SK-N-SH (cell line): ENCODE measurements around the gene KCNK15. TPM values are rescaled to one million over a fixed set of nuclear protein-coding genes. Genes with fewer than 3 reads are reported as not detected.

Source experiments
- CTCF ChIA-PET: fragments of 300-600, 350-600 bp; formaldehyde crosslinking; extraction: SDS; loops from one replicate; lab custom pipeline; 2021; lab: Yijun Ruan, JAX
- POLR2A ChIA-PET: fragments of 350-600 bp; sonication (Branson Sonifier 250); formaldehyde crosslinking; extraction: SDS; loops from one replicate; lab custom pipeline; 2020; ENCODE audit warnings: antibody characterized with exemption, inconsistent platforms; lab: Yijun Ruan, JAX
- DNase-seq: peaks from one replicate; pipeline ENCODE4 v3.0.0; 2012
- H2AFZ ChIP-seq: fragments of 200-600 bp; sonication (generic); 2 replicates; pipeline ENCODE4 v1.8.1; 2016; ENCODE audit warnings: antibody characterized with exemption, mild to moderate bottlenecking, low read depth
- H3F3A ChIP-seq: fragments of 200-600 bp; sonication (generic); replicated peaks from 2 replicates; pipeline ENCODE3; 2016; ENCODE audit warnings: antibody characterized with exemption, mild to moderate bottlenecking; ENCODE audit not compliant: insufficient read depth
- H3K27ac ChIP-seq, 2 experiments: fragments of 200-500 bp in 1 of 2; fragments of 200-600 bp in 1 of 2; sonication (Bioruptor generic) in 1 of 2; sonication (generic), shearing (Covaris generic) in 1 of 2; 2 replicates each; pipeline versions ENCODE4 v1.5.1 to v1.6.1; 2014 to 2016; ENCODE audit warnings: low read depth in 2 of 2, inconsistent platforms in 1 of 2, low read length in 1 of 2, mild to moderate bottlenecking in 1 of 2, mixed read lengths in 1 of 2
- H3K27me3 ChIP-seq: fragments of 200-600 bp; sonication (generic), shearing (Covaris generic); 2 replicates; pipeline ENCODE4 v1.6.1; 2016; ENCODE audit warnings: mixed run types; ENCODE audit not compliant: insufficient read depth
- H3K36me3 ChIP-seq, 2 experiments: fragments of 200-500 bp in 1 of 2; fragments of 200-600 bp in 1 of 2; sonication (Bioruptor generic) in 1 of 2; sonication (generic) in 1 of 2; replicated peaks in 1 of 2; 2 replicates each; pipeline versions ENCODE3 to v1.5.1; 2014 to 2016; ENCODE audit warnings: low read length in 1 of 2, mild to moderate bottlenecking in 1 of 2; ENCODE audit not compliant: insufficient read depth in 2 of 2, control insufficient read depth in 1 of 2
- H3K4me1 ChIP-seq, 2 experiments: fragments of 200-500 bp in 1 of 2; fragments of 200-600 bp in 1 of 2; sonication (Bioruptor generic) in 1 of 2; sonication (generic), shearing (Covaris generic) in 1 of 2; 2 replicates each; pipeline versions ENCODE4 v1.5.1 to v1.6.1; 2014 to 2016; ENCODE audit warnings: low read depth in 1 of 2, low read length in 1 of 2, mixed run types in 1 of 2; ENCODE audit not compliant: insufficient read depth in 2 of 2, control insufficient read depth in 1 of 2
- H3K4me2 ChIP-seq: fragments of 200-600 bp; sonication (generic), shearing (Covaris generic); 2 replicates; pipeline ENCODE4 v1.6.1; 2017; ENCODE audit warnings: mixed run types
- H3K4me3 ChIP-seq, 2 experiments: fragments of 200-500 bp in 1 of 2; fragments of 200-600 bp in 1 of 2; sonication (Bioruptor generic) in 1 of 2; sonication (generic), shearing (Covaris generic) in 1 of 2; 2 replicates each; pipeline versions ENCODE4 v1.5.1 to v1.8.1; 2014 to 2016; ENCODE audit warnings: low read depth in 2 of 2, inconsistent platforms in 1 of 2, low read length in 1 of 2, mild to moderate bottlenecking in 1 of 2, mixed read lengths in 1 of 2, moderate library complexity in 1 of 2
- H3K79me2 ChIP-seq: fragments of 200-600 bp; sonication (generic); 2 replicates; pipeline ENCODE4 v1.8.1; 2017; ENCODE audit warnings: mild to moderate bottlenecking; ENCODE audit not compliant: insufficient read depth
- H3K9ac ChIP-seq: fragments of 200-600 bp; sonication (generic); 2 replicates; pipeline ENCODE4 v1.6.1; 2017; ENCODE audit warnings: mixed run types
- H3K9me2 ChIP-seq: fragments of 200-600 bp; sonication (generic); 2 replicates; pipeline ENCODE4 v1.6.1; 2017; ENCODE audit warnings: mixed run types
- H3K9me3 ChIP-seq: fragments of 200-600 bp; sonication (generic); 2 replicates; pipeline ENCODE4 v1.6.1; 2017; ENCODE audit warnings: mixed run types, mild to moderate bottlenecking, moderate library complexity
- H4K20me1 ChIP-seq: fragments of 200-600 bp; sonication (generic); 2 replicates; pipeline ENCODE4 v1.6.1; 2017; ENCODE audit warnings: mild to moderate bottlenecking, mixed run types; ENCODE audit not compliant: insufficient read depth
- FOSL2 ChIP-seq: IDR thresholded peaks from 2 replicates; pipeline ENCODE4 v1.4.0; 2012; ENCODE audit warnings: low read depth, mild to moderate bottlenecking, moderate library complexity, borderline replicate concordance
- JUND ChIP-seq: IDR thresholded peaks from 2 replicates; pipeline ENCODE4 v1.4.0; 2012
- MXI1 ChIP-seq: IDR thresholded peaks from 2 replicates; pipeline ENCODE4 v1.6.1; 2012; ENCODE audit warnings: mild to moderate bottlenecking, low read depth, low read length, improper control_type of control experiment
- POLR2AphosphoS5 ChIP-seq: IDR thresholded peaks from 2 replicates; pipeline ENCODE4 v1.6.1; 2012; ENCODE audit warnings: low read depth, low read length
- RAD21 ChIP-seq: IDR thresholded peaks from 2 replicates; pipeline ENCODE4 v1.6.1; 2012; ENCODE audit warnings: mild to moderate bottlenecking, low read length
- RCOR1 ChIP-seq: fragments of 150-350 bp; IDR thresholded peaks from 2 replicates; pipeline ENCODE4 v1.6.1; 2017; ENCODE audit warnings: antibody characterized with exemption, low read length
- SIN3A ChIP-seq: IDR thresholded peaks from 2 replicates; pipeline ENCODE4 v1.6.1; 2012; ENCODE audit warnings: low read depth, mild to moderate bottlenecking, low read length, moderate library complexity, borderline replicate concordance
- TAF1 ChIP-seq: IDR thresholded peaks from 2 replicates; pipeline ENCODE4 v1.6.1; 2012; ENCODE audit warnings: low read depth, mild to moderate bottlenecking, low read length, moderate library complexity, borderline replicate concordance
- USF2 ChIP-seq: fragments of 150-350 bp; IDR thresholded peaks from 2 replicates; pipeline ENCODE4 v1.6.1; 2017; ENCODE audit warnings: antibody characterized with exemption, low read length, low read depth, borderline replicate concordance
- YY1 ChIP-seq: IDR thresholded peaks from 2 replicates; pipeline ENCODE4 v1.4.0; 2012; ENCODE audit warnings: low read depth, mild to moderate bottlenecking
- WGBS: methylation state at CpG from one replicate; pipeline ENCODE4 v1.1.6; 2017; ENCODE audit warnings: low lambda C conversion rate; 5-methylcytosine and 5-hydroxymethylcytosine counted together
- polyA plus RNA-seq, 3 experiments: library from polyadenylated mRNA; depleted of rRNA; stranded (reverse); fragments of >200 nt; gene quantifications; 2 replicates each; pipeline ENCODE4 v1.2.3, GENCODE V29; 2012

Gene KCNK15
- polyA plus RNA-seq, 1 of the 3 experiments (the other 2 are of a cell fraction), result 0.02 TPM

GRCh38 chr20:44796311-44796710, 50.6 kb downstream of the KCNK15 start:
- no peaks in the 10 kb centered on the region for H3K9me3 ChIP-seq
- no peaks in the 10 kb centered on the region for H3F3A ChIP-seq
- no peak for DNase-seq
- no peak for TF ChIP-seq RCOR1
- TF ChIP-seq POLR2AphosphoS5, result no peak
- no peak for TF ChIP-seq TAF1
- no peak for TF ChIP-seq SIN3A
- no peak overlapping the region for H3K4me2 ChIP-seq
- no peak overlapping the region for H3K4me3 ChIP-seq
- H3K27ac ChIP-seq, result peak overlapping the region in 1 of 2 experiments; percentile 53; a peak in 1 of 4 replicates
- ChIA-PET CTCF (interaction anchor here (0.9 to 5.5 kb wide), 6 partner anchors 10 to 113 kb away, joined by 3 to 29 read pairs (median 5); no protein-coding TSS in a partner anchor), POLR2A (interaction anchor here (1.1 kb wide), 1 partner anchor 12 kb away, joined by 3 read pairs; no protein-coding TSS in a partner anchor)
- no peak overlapping the region for H2AFZ ChIP-seq
- no peaks in the 10 kb centered on the region for H3K79me2 ChIP-seq
- no peaks in the 10 kb centered on the region for H4K20me1 ChIP-seq
- H3K4me1 ChIP-seq, result peaks cover 0 to 31% of the 10 kb centered on the region in 2 experiments; a peak in 1 of 4 replicates
- H3K27me3 ChIP-seq, result no peaks in the 10 kb centered on the region; the same call in 1 of the 2 replicates
- H3K9me2 ChIP-seq, result no peaks in the 10 kb centered on the region
- H3K9ac ChIP-seq, result no peak overlapping the region
- H3K36me3 ChIP-seq, result no peaks in the 10 kb centered on the region

- Histone ChIP-seq H3K4me3 (no peak overlapping the region), H3K9me2 (no peaks in the 10 kb centered on the region), H3K9ac (no peak overlapping the region), H3K27me3 (no peaks in the 10 kb centered on the region; the same call in 1 of the 2 replicates), H3K79me2 (no peaks in the 10 kb centered on the region), H3K36me3 (no peaks in the 10 kb centered on the region), H3K9me3 (no peaks in the 10 kb centered on the region), H2AFZ (no peak overlapping the region), H3F3A (no peaks in the 10 kb centered on the region), H3K4me2 (no peak overlapping the region), H4K20me1 (no peaks in the 10 kb centered on the region), H3K4me1 (peaks cover 0 to 35% of the 10 kb centered on the region in 2 experiments; a peak in 1 of 4 replicates), H3K27ac (peak overlapping the region in 1 of 2 experiments; percentile 53; a peak in 2 of 4 replicates)
- TF ChIP-seq POLR2AphosphoS5, result no peak
- no peak for TF ChIP-seq RAD21
- POLR2A ChIA-PET, result interaction anchor here (1.1 kb wide), 1 partner anchor 13 kb away, joined by 3 read pairs; no protein-coding TSS in a partner anchor
- no peak for DNase-seq
- 82% methylated on average over 3 of the region's 3 CpGs for WGBS
- CTCF ChIA-PET, result interaction anchor here (0.9 to 5.5 kb wide), 5 partner anchors 10 to 113 kb away, joined by 3 to 29 read pairs (median 4); no protein-coding TSS in a partner anchor
Measured at GRCh38 chr20:44796758-44797457, 51.2 kb downstream of the KCNK15 start.

DNA sequence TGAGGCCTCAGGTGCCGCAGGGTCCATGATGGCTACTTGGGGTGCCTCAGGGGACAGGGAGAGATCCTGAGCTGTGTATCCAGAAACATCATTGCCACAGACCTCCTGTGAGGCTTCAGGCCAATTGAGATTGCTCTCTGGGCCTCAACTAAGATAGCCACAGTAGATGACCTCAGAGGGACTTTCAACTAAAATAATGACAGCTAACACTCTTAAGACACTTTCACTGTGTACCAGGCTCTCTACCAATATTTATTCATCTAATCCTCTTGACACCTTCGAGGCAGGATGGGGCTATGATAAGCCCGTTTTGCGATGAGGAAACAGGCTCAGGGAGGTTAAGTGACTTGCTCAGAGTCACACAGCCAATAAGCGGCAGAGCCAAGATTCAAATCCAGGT, 54.0 kb downstream of the KCNK15 start:
- WGBS, result 58% methylated on average over 5 of the region's 5 CpGs

More for the DNA sequence above, 54.0 kb downstream of the KCNK15 start:
- POLR2A ChIA-PET, result interaction anchor here (1.3 kb wide), 1 partner anchor 52 kb away, joined by 4 read pairs; no protein-coding TSS in a partner anchor
- H3K79me2 ChIP-seq, result no peaks in the 10 kb centered on the region
- H3F3A ChIP-seq, result no peaks in the 10 kb centered on the region
- no peak for TF ChIP-seq YY1
- TF ChIP-seq JUND, result no peak
- TF ChIP-seq FOSL2, result no peak
- TF ChIP-seq MXI1, result no peak
- TF ChIP-seq USF2, result no peak
- TF ChIP-seq TAF1, result no peak
- no peaks in the 10 kb centered on the region for H4K20me1 ChIP-seq
- H3K4me1 ChIP-seq, result peaks cover 0 to 43% of the 10 kb centered on the region in 2 experiments; a peak in 1 of 4 replicates
- H3K27me3 ChIP-seq, result no peaks in the 10 kb centered on the region; the same call in 1 of the 2 replicates
- no peaks in the 10 kb centered on the region for H3K36me3 ChIP-seq
- H3K27ac ChIP-seq, result no peak overlapping the region
- H3K9me3 ChIP-seq, result no peaks in the 10 kb centered on the region
- CTCF ChIA-PET, result interaction anchor here (0.6 to 5.5 kb wide), 10 partner anchors 9 to 119 kb away, joined by 3 to 29 read pairs (median 8); no protein-coding TSS in a partner anchor
- H3K4me2 ChIP-seq, result no peak overlapping the region
- no peak overlapping the region for H2AFZ ChIP-seq
- DNase-seq, result no peak
- no peak overlapping the region for H3K4me3 ChIP-seq
- H3K9me2 ChIP-seq, result no peaks in the 10 kb centered on the region
- no peak overlapping the region for H3K9ac ChIP-seq
